NCI-H2196 treated with DMSO at 0.1 percent for 48 hours (cell line): ENCODE data around the gene ADM2.

Experiments used
- DNase-seq: peaks from one replicate; lab custom pipeline; 2025; ENCODE audit not compliant: unreplicated experiment; lab: John Stamatoyannopoulos, UW

ADM2 gene

DNA sequence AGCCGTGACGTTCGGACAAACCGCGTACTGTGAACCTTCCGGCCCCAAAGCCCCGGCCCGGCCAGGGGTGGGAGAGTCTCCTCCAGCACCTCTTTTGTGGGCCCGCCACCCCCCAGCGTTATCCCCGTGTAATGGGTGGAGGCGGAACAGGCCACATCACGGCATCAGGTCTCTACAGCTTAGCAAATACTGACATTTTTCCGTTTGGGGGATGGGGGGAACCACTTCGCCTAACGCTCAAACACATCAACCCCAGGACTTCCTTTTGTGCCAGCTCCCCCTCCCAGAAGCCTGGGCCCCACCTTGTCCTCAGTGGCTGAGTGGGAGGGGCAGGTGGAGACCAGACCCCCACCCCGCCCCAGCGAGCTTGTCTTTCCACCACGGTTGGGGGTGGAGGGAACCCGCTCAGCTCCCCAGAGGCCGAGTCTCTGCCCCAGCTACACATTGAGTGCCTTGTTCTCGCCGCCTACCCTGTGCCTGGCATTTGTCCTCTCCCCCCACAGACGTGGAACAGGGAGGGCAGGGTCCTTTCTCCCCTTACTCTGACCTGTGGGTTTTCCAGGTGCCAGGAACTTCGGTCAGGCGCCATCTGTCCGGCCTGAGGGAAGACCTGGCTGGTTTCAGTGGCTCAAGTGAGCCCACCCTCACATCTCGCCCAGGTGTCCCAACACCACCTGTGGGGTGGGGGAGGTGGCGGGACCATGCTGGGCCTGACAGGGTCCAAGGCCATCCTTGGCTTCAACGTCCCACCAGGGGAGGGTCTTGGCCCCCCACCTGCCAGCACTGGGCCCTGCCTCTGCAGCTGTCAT, 36.1 kb upstream of the ADM2 start:
- no peak for DNase-seq

DNA sequence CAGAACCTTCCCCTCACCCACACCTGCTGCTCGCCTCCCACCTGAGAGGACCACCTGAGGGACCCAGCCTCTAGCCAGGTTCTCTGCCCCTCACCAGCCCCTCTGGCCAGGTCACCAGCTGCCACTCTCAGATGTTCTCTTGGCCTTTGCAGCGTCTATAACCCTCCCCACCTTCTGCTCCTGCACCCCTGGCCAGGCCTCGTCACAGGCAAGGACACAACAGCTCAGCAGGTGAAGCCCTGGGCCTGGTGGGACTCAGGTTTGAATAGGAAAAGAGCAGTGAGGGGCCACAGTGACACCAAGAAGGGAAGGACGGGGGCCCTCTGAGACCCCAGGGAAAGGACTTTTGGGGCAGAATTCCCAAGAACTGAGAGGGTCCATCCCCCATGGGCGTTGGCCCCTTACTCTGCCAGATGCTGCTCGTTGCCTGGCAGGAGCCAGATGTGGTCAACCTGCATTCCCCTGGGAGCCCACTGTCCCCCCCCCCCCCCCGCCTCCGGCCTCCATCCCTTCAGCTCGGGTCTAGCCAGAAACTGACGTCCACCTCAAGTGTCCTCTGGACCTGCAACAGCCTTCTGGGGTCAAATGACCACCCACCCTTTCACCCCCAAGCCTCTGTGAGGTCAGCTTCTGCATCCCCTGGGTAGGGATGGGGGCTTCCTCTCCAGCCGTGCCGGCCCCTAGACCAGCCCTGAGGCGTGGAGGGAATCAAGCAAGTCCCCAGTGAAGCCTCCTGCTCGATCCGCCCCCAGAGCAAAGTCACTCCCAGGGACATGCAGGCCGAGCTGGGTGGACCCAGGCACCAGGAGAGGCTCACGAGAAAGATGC, 35.2 kb upstream of the ADM2 start:
- DNase-seq, result no peak

DNA sequence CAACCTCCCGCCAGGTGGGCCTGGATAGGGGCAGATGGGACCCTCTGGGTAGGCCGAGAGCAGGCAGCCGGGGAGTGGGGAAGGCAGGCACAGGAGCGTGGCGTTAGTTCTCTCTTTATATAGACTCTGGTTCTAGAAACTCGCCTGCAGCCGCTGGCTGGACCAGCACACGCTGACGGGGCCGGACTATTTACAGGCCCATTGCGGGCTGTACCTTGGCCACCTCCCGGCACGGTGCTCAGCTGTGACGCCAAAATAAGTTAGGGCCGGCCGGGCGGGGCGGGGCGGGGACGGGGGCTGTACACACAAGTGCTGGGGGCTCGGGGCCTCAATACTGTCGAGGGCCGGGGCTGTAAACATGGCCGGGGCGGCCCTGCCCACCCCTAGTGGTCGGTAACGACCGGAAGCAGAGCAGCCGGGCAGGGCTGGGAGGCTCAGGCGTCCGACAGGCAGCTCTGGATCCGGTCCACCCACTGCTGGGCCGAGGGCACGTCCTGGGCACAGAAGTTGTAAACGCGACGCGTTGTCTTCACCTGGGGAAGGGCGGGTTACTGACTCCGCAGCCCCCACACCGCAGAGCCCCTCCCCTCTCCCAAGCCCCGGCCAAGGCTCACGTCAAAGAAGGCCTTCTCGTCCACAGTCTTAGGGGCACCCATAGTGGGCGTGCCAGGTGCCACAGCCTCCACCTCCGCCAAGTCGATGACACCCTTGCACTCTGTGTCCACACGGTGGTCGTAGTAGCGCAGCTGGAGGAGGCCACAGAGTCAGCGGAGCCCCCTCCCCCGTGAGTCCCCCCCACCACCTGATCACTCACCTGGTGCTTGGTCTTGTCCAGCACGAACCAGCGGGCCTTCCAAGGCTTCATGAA, 34.4 kb upstream of the ADM2 start:
- DNase-seq, result no peak

DNA sequence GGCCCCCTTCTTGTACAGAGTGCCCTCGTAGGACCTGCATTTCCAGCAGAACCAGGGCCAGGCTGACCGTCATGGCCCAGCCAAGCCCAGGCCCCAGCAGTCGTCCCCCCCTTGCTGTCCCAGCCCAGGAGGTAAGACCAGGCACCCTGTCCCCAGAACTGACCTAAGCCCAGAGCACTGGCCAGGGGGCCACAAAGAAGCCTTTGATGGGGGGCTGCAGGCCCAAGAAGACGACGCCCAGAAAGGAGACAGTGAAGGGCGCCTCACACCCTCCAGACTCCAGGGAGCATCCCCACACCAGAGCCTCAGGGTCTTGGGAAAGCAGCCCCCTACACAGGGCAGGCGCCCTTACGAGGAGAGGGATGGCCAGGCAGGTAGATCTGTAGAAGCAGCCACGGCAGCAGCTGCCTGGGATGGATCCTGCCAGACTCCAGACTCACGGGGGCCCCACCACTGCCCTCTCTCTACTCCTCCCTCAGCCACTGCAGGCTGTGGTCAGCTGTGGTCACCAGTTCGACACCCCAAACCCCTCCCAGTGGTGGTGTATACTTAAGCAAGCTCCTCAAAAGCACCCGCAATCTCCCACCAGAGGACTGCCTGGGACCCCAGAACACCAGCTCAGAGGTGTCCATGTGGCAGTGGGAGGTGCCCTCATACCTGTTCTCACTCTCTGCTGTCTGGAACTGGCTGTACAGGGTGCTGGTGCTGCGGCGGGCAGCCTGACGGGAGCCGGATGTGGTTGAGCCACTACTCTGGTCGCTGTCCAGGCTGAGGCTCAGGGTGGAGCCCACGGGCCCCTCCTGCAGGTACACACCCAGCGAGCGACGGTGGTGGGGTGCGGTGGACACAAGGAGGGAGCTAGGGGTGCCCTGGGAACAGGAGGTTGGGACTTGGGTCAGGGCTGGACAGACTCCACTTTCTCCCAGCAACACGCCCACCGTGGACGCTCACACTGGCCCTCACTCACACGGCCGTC, 33.5 kb upstream of the ADM2 start:
- DNase-seq, result no peak

DNA sequence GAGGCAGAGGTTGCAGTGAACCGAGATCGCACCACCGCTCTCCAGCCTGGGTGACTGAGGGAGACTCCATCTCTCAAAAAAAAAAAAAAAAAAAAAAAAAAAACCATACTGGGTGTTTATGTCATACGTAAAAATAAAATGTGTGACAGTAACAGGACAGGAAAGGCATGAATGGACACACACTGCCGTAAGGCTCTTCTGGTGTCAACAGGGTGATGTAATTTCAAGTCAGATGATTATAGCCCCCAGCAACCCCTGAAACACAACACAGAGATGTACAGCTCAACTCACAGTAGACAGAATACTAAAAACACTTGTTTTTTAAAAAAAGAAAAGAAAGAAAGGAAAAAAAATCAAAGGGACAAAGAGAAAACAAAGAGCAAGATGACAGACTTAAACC, 28.7 kb upstream of the ADM2 start:
- no peak for DNase-seq

DNA sequence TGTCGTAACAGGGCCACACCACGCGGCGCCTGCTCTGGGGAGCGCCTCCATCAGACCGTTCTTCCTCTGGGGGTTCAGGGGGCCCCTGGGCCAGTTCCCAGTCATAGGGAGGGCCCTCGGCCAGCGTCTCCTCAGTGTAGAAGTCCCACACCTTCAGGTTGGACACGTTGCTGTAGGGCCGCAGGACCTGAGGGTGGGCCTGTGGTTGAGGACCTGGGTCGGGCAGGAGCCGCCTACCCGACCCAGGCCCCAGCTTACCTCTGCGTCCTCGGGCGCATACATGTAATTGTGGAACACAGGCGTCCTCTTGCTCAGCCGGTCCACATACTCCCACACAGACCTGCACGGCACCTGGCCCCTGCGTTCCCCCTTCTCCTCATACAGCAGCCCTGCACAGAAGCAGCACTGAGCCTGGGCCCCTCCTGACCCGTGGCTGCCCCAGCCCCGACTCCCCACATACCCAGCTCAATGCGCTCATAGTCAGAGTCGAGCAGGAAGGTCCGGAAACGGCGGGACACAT, 26.7 kb upstream of the ADM2 start:
- DNase-seq, result no peak

DNA sequence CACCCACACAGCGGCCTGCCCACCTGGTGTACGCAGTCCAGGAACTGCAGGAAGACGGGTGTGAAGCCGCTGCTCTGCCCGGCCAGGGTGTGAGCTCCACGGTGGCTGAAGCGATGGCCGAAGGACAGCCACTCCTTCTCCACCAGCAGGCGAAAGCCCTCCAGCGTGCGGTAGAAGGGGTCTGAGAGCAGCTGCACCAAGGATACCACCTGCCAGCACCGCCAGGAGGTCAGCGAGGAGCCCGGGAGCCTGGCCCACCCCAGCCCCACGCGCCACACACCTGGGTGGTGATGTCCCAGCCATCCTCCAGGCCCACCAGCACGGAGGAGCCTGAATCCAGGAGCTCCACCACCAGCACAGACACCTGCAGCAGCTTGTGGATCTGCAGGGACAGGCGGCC, 26.1 kb upstream of the ADM2 start:
- DNase-seq, result no peak

DNA sequence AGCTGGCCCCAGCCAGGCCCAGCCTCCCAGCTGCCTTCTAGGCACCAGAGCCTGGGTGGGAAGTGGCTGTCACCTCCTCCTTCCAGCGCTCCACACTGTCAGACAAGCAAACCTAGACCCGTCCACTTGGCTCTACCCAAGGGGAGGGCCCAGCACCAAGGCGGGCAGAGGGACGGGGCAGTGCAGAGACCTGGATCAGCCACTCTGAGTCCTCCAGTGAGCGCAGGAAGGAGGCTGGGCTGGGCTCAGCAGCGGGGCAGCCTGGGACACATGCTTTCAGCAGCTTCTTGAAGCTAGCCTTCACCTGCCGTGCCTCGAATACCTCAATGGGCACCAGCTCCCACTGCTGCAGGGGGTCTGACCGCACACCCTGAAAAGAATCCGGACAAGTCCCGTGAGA, 25.3 kb upstream of the ADM2 start:
- DNase-seq, result no peak

DNA sequence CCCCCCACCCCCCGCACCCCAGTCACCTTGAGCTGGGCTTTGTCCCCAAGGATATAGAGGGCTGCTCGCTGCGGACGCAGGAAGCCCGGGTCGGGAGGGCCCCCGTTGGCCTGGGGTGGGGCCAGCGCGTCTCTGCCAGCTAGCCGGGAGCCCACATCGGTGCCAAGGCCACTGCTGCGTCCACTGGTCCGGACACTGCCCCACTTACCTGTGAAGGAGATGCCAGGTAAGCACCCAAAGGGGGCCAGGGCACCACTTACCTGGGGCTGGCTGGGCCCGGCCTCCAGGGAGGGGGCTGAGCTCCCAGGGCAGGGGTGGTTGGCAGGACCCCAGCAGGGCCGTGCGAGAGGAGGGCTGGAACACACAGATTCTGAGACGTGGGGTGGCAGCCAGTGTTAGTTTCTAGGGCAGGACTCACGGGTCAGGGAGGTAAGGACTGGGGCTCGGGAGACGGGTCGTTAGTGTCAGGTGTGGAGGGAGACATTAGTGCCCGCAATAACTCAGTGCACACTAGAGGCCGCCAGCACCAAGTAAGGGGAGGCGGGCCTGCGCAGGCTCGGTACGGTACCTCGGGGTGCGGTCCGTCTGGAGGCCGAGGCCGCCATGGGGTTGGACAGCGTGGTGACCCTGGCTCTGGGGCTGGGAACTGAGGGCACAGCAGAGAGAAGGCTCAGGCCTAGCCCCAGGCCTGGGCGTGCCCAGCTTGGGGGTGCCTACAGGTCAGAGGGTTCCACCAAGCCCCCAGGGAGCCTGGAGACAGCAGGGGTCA, 24.7 kb upstream of the ADM2 start:
- no peak for DNase-seq

DNA sequence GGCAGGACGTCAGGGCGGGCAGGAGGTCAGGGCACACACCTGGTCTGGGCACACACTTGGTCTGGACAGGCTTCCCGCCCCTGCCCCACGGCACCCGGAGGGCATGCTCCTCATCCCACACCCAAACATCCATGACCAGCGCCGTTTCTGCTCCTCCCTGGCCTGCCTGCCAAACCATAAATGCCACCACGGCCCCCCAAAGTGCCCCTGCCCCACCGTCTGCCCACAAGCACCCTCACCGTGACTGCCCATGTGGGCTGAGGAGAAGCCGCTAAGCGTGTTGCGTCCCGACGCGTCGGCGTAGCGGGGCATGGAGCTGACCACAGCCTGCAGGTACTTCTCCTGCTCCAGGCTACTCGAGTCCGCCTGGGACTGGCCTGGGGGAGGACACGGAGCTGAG, 22.3 kb upstream of the ADM2 start:
- DNase-seq, result no peak

DNA sequence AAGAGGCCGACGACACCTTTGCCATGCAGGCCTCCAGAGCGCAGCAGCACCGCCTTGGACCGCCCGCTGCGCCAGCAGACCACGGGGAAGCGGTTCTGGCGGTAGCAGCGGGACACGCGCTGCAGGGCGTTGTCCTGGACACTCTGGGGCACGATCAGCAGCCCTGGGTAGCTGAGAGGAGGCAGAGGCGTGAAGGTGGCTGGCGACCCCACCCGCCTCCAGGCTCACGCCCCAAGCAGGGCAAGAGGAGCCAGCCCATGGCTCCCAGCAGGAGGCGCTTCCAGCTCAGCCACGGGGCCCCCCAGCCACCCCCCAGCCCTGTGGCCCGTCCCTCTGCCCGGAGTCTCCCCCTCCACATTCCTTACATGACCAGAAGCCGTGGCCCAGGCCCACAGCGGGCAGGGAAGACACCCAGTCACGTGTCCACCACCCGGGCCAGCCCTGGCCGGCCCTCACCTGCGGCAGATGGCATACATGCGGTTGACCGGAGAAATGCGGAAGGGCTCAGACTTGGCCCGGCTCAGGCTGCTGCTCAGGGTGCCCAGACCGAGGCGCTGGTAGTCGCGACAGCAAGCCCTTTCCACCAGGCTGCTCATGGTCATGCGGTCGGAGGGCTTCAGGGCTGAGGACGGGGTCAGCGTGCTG, 21.7 kb upstream of the ADM2 start:
- no peak for DNase-seq

DNA sequence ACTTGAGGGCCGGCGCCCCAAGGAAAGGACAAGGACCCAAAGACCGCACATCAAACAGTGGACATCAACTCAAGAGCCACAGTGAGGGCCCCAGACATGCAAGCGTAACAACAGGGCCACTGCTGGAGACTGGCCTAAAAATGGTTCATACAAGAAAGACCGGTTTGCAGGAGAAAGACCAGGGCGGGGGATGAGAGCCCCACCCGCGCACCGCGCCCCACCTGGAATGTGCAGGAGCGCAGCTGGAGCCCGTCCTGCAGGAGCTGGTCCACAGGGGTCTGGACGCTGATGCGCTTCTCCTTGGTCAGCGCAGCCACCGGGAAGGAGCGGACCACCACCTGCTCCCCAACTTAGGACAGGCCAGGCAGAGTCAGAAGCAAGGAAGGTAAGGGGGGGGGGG, 20.4 kb upstream of the ADM2 start:
- no peak for DNase-seq

DNA sequence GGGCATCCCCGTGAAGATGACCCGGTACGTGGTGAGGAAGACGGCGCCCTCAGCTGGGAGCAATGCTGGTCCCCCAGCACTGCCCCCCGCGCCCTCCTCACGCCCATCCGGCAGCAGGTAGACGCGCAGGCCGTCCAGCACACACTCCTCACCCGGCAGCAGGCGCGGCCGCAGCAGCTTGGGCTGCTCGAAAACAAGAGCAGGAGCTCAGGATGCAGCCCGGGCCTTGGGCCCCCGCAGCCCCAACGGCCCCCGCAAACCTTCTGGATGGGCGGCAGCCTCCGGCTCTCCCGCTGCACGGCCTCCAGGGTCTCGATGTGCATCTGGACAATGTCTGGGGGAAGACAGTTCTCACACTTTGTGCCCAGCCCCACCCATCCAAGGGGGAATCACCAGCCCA, 19.8 kb upstream of the ADM2 start:
- DNase-seq, result no peak

DNA sequence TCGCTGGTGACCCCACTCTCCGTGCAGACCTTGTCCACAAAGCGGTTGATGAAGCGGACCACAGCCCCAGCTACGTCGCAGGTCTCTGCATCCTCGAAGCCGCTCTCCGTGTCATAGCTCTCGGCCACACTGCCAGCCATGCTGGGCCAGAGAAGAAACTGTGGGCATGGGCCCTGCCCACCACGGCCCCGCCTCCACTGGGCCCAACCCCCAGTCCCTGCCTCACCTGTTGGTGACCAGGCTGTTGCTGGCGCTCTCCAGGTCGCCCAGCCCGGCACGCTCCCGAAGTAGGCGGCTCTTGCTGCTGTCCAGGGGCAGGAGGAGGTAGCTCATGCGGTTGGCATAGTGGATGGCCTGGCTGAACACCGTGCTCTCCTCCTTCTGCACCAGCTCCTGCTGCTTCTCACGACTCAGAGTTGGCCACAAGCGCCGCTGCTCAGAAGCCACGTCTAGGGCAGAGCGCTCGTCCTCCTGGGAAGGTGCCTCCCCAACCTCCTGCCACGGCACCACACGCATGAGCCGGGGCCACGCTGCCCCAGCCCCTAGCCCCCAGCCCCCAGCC, 19.3 kb upstream of the ADM2 start:
- DNase-seq, result no peak

DNA sequence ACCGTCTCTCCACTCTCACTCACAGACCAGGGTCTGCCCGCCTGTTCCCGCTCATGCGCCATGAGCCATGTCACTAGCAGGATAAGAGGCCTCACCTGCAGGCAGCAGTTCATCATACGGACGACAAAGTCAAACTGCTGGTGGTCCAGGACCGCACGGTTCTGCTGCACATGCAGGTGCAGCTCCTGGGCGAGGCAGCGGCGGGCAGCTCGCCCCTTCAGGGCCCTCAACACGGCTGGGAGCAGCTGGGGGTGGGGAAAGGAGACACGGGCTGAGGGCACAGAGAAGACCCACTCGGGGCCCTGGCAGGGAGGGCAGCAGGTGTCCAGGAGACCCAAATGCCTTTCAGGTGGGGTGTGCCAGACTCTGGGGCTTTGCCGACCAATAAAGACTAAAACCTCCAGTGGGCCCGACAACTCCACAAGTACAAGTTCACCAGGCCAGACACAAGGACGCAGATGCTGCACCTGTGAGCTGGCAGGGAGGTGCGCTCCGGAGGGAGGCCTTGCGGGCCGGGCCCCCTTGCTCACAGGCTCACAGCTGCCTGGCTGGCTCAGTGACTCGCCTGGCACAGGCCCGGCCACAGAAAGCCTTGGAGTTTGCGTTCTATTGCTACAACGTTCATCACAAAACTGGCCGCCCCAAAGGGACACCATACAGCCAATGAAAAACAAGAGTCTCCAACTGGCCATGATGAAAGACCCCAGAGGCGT, 18.0 kb upstream of the ADM2 start:
- DNase-seq, result no peak

DNA sequence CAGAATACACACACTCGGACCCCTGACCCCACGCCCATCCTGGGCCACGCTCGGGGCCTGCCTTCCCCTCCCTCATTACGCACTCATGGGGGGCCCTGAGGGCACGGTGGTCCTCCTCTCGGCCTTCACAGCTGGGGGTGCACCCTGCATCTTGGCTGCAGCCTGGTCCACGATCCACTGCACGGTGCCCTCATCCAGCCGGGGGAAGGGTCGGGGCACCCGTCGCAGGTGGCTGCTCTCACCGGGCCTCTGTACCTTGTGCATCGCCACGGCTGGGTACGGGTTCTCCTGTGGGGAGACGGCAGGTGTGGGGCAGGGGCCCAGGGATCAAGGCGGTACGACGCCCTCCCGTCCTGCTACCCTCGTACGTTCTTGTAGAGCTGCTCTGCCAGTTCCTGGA, 16.9 kb upstream of the ADM2 start:
- no peak for DNase-seq

DNA sequence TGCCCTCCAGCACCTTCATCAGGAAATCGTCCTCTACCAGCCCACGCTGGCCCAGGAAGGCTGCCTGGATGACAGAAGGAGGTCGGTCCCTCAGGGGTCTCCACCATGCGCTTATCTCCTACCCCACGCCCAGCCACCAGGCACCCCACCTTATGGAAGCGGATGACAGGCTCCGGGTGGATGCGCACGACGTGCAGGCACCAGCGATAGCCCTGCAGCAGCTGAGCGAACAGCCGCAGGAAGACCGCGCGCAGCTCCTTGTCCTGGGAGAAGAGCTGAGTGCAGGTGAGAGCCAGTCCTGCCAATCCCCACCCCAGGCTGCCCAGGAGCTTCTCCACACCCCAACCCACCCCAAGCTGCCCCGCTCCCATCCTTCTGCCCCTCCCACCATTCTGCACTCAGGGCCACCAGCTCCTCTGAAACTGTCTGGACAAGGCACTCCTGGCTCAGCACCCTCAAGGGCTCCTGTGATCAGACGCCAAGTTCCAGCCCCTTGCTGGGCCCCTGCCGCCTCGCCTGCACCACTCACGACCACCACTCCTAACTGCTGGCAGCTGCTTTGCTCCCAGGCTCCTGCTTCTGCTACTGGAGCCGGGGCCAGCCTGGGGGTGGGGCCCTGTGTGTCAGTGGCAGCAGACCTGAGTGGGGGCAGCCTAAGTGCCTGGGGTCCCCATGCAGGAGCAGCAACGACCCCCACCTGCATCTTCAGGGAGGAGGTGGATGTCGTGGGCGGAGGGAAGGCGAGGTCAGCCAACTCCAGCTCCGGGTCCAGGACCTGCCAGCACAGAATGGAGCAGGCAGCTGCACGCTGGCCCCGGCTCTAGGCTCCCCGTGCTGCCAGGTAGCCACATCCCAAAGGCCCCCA, 16.0 kb upstream of the ADM2 start:
- DNase-seq, result no peak
